Right cardiac atrium (tissue), 5 donors: ENCODE measurements around the gene RPTOR. TPM values are rescaled to one million over a fixed set of nuclear protein-coding genes. Genes with fewer than 3 reads are reported as not detected.

Source experiments
- ATAC-seq, 2 donors: fragments of 200-7000 bp; cut with Tn5 transposase; one replicate each; pipeline versions ENCODE4 v1.8.0 to v1.9.1; 2020; ENCODE audit warnings: moderate library complexity in 2 of 2, mild to moderate bottlenecking in 1 of 2
- DNase-seq, 3 donors: peaks; one replicate each; pipeline ENCODE4 v3.0.0-alpha.2; 2020
- H3K27ac ChIP-seq: one replicate; pipeline ENCODE4 v1.5.1; 2013; ENCODE audit warnings: mild to moderate bottlenecking, low read length, control low read depth, moderate library complexity
- H3K27me3 ChIP-seq: one replicate; pipeline ENCODE4 v1.6.1; 2013; ENCODE audit not compliant: control insufficient read depth, insufficient read depth
- H3K4me1 ChIP-seq: one replicate; pipeline ENCODE4 v1.6.1; 2013; ENCODE audit warnings: low read length; ENCODE audit not compliant: control insufficient read depth, insufficient read depth
- H3K4me3 ChIP-seq: one replicate; pipeline ENCODE4 v1.5.1; 2013; ENCODE audit warnings: low read length, control low read depth
- H3K9me3 ChIP-seq: one replicate; pipeline ENCODE4 v1.6.1; 2013; ENCODE audit warnings: low read length; ENCODE audit not compliant: control insufficient read depth
- WGBS: extraction: QIAGEN DNeasy Blood & Tissue Kit; methylation state at CpG from one replicate; pipeline ENCODE4 v1.1.7; 2013; 5-methylcytosine and 5-hydroxymethylcytosine counted together
- intact Hi-C, 4 donors: fragments of 100-400 bp; cut with DNase I; formaldehyde crosslinking; loops; one replicate each; pipeline versions ENCODE4 v1.11.0 to v1.14.0; 2022 to 2023
- polyA plus RNA-seq: library from polyadenylated mRNA; stranded (reverse); fragments of 200-250 nt; gene quantifications from one replicate; pipeline ENCODE4 v1.2.3, GENCODE V29; 2013
- total RNA-seq, 4 donors: library from RNA; stranded (reverse); fragmentation: NEBNext Ultra II Directional; extraction: Animal tissue kit (Norgen Biotek cat#: 25700); gene quantifications; one replicate each; pipeline ENCODE4 v1.2.1, GENCODE V29; 2021
- donor health status: healthy with polysubstance abuse.
- donor health status: DM: no; HTN: yes; CAD: no.
- donor health status: DM: no; HTN: no; CAD: no.
- donor health status: DM: no; HTN: yes; CAD: no; lungs with severe emphysema.
- donor health status: DM: yes; HTN: yes; CAD: no.

Gene RPTOR
- total and polyA plus RNA-seq, 5 donors = 15.2 to 27.0 (median 25.3) TPM

- no peaks in the 10 kb centered on the region for H3K27me3 ChIP-seq
- no peak overlapping the region for H3K27ac ChIP-seq
- 90% methylated on average over 10 of the region's 10 CpGs for WGBS
- DNase-seq (no peak), ATAC-seq (no peak)
- no peak overlapping the region for H3K4me3 ChIP-seq
- no peaks in the 10 kb centered on the region for H3K9me3 ChIP-seq
- intact Hi-C loops = no loop called here
- peaks cover 3% of the 10 kb centered on the region for H3K4me1 ChIP-seq
Measured at GRCh38 chr17:80887639-80888175, 343.1 kb downstream of the RPTOR start.

- Histone ChIP-seq H3K9me3 (no peaks in the 10 kb centered on the region), H3K27me3 (no peaks in the 10 kb centered on the region), H3K4me1 (peaks cover 3% of the 10 kb centered on the region), H3K27ac (no peak overlapping the region), H3K4me3 (no peak overlapping the region)
- 88% methylated on average over 24 of the region's 24 CpGs for WGBS
- no peak for ATAC-seq
- no peak for DNase-seq
- intact Hi-C loops = no loop called here
Measured at GRCh38 chr17:80888276-80889160, 343.9 kb downstream of the RPTOR start.

GRCh38 chr17:80889231-80890195 lies 344.9 kb downstream of the RPTOR start:
- H3K4me3 ChIP-seq = no peak overlapping the region
- H3K27me3 ChIP-seq = no peaks in the 10 kb centered on the region
- H3K27ac ChIP-seq = no peak overlapping the region
- H3K9me3 ChIP-seq = no peaks in the 10 kb centered on the region
- no peak for ATAC-seq
- DNase-seq = peak in 1 of 3 donors; percentile 45
- intact Hi-C loops = no loop called here
- 89% methylated on average over 40 of the region's 40 CpGs for WGBS
- peaks cover 3% of the 10 kb centered on the region for H3K4me1 ChIP-seq

GRCh38 chr17:80890196-80890920 lies 345.7 kb downstream of the RPTOR start:
- 90% methylated on average over 31 of the region's 31 CpGs for WGBS

GRCh38 chr17:80890921-80891396 lies 346.3 kb downstream of the RPTOR start:
- no peaks in the 10 kb centered on the region for H3K27me3 ChIP-seq
- peaks cover 3% of the 10 kb centered on the region for H3K4me1 ChIP-seq
- H3K4me3 ChIP-seq = no peak overlapping the region
- no peak overlapping the region for H3K27ac ChIP-seq
- H3K9me3 ChIP-seq = no peaks in the 10 kb centered on the region
- DNase-seq (peak in 1 of 3 donors; percentile 74), ATAC-seq (peak; percentile 3 to 10)
- 66% methylated on average over 18 of the region's 18 CpGs for WGBS
- intact Hi-C loops = no loop called here

More at GRCh38 chr17:80890196-80890920, 345.7 kb downstream of the RPTOR start:
- Histone ChIP-seq H3K4me1 (peaks cover 3% of the 10 kb centered on the region), H3K27me3 (no peaks in the 10 kb centered on the region), H3K9me3 (no peaks in the 10 kb centered on the region), H3K27ac (no peak overlapping the region), H3K4me3 (no peak overlapping the region)
- DNase-seq (peak in 1 of 3 donors; percentile 43), ATAC-seq (no peak)
- intact Hi-C loops = no loop called here

- 52% methylated on average over 23 of the region's 23 CpGs for WGBS
- peak; percentile 5 to 41 for ATAC-seq
- peaks cover 3% of the 10 kb centered on the region for H3K4me1 ChIP-seq
- no peak overlapping the region for H3K4me3 ChIP-seq
- H3K9me3 ChIP-seq = no peaks in the 10 kb centered on the region
- intact Hi-C loops = no loop called here
- DNase-seq = no peak
- H3K27me3 ChIP-seq = no peaks in the 10 kb centered on the region
- H3K27ac ChIP-seq = no peak overlapping the region
Measured at GRCh38 chr17:80891397-80892018, 346.9 kb downstream of the RPTOR start.

- Histone ChIP-seq H3K9me3 (no peaks in the 10 kb centered on the region), H3K27ac (peak overlapping the region; percentile 25), H3K4me3 (no peak overlapping the region), H3K27me3 (no peaks in the 10 kb centered on the region), H3K4me1 (peaks cover 3% of the 10 kb centered on the region)
- WGBS = 38% methylated on average over 35 of the region's 35 CpGs
- intact Hi-C loops = no loop called here
- peak; percentile 92 to 93 for ATAC-seq
- peak; percentile 86 to 91 (median 88) for DNase-seq
Measured at GRCh38 chr17:80892019-80892855, 347.6 kb downstream of the RPTOR start.

GRCh38 chr17:80892900-80893603 lies 348.4 kb downstream of the RPTOR start:
- Histone ChIP-seq H3K4me3 (no peak overlapping the region), H3K4me1 (peaks cover 3% of the 10 kb centered on the region), H3K9me3 (no peaks in the 10 kb centered on the region), H3K27ac (no peak overlapping the region), H3K27me3 (no peaks in the 10 kb centered on the region)
- intact Hi-C loops = no loop called here
- no peak for DNase-seq
- WGBS = 92% methylated on average over 31 of the region's 31 CpGs
- ATAC-seq = peak in 1 of 2 donors; percentile 8
